HepG2 (cell line): ENCODE results near the gene NECTIN2. TPM values are rescaled to one million over a fixed set of nuclear protein-coding genes. Genes with fewer than 3 reads are reported as not detected.

Experiments used
- ATF7-NPFF ChIP-seq: sonication (generic); formaldehyde crosslinking; IDR thresholded peaks from 2 replicates; pipeline ENCODE4 v1.8.1; 2023; ENCODE audit warnings: mild to moderate bottlenecking, low read depth, missing genetic modification reagents, moderate library complexity
- CBFB ChIP-seq: sonication (generic); formaldehyde crosslinking; IDR thresholded peaks from 2 replicates; pipeline ENCODE4 v1.4.0; 2020; ENCODE audit warnings: missing genetic modification reagents
- E2F5 ChIP-seq: sonication (generic); formaldehyde crosslinking; conservative IDR thresholded peaks from 2 replicates; pipeline ENCODE4 v1.4.0; 2020; ENCODE audit warnings: missing genetic modification reagents
- EEA1 ChIP-seq: sonication (generic); formaldehyde crosslinking; IDR thresholded peaks from 2 replicates; pipeline ENCODE4 v1.5.1; 2020; ENCODE audit warnings: mild to moderate bottlenecking, missing genetic modification reagents, borderline replicate concordance
- FOSL1 ChIP-seq: sonication (generic); formaldehyde crosslinking; IDR thresholded peaks from 2 replicates; pipeline ENCODE4 v1.9.0; 2021; ENCODE audit warnings: missing genetic modification reagents, borderline replicate concordance
- HIC2 ChIP-seq: sonication (generic); formaldehyde crosslinking; IDR thresholded peaks from 2 replicates; pipeline ENCODE4 v1.9.0; 2022; ENCODE audit warnings: low read depth, missing genetic modification reagents
- HOXA5 ChIP-seq: sonication (generic); formaldehyde crosslinking; IDR thresholded peaks from 2 replicates; pipeline ENCODE4 v1.4.0; 2020; ENCODE audit warnings: missing genetic modification reagents
- IKZF5 ChIP-seq: IDR thresholded peaks from 2 replicates; pipeline ENCODE4 v1.6.1; 2018; ENCODE audit warnings: missing genetic modification reagents, mild to moderate bottlenecking, missing compliant biosample characterization
- NCOA1 ChIP-seq: sonication (generic); formaldehyde crosslinking; IDR thresholded peaks from 2 replicates; pipeline ENCODE4 v1.9.0; 2021; ENCODE audit warnings: missing genetic modification reagents
- NR2F2 ChIP-seq: IDR thresholded peaks from 2 replicates; pipeline ENCODE4 v1.6.1; 2012; ENCODE audit warnings: low read depth, inconsistent platforms, borderline replicate concordance
- POGZ ChIP-seq: sonication (generic); formaldehyde crosslinking; IDR thresholded peaks from 2 replicates; pipeline ENCODE4 v1.4.0; 2020; ENCODE audit warnings: mild to moderate bottlenecking, missing genetic modification reagents
- REPIN1 ChIP-seq: sonication (generic); formaldehyde crosslinking; IDR thresholded peaks from 2 replicates; pipeline ENCODE4 v1.8.0; 2022; ENCODE audit warnings: missing genetic modification reagents, low read depth, mild to moderate bottlenecking, borderline replicate concordance
- RFX5 ChIP-seq: IDR thresholded peaks from 2 replicates; pipeline ENCODE4 v1.6.1; 2011; ENCODE audit warnings: low read depth, low read length, improper control_type of control experiment
- SKI ChIP-seq: fragments of 450-650 bp; IDR thresholded peaks from one replicate; pipeline ENCODE4 v1.6.1; 2018; ENCODE audit warnings: mild to moderate bottlenecking; ENCODE audit not compliant: partially characterized antibody
- SPEN ChIP-seq: sonication (generic); formaldehyde crosslinking; IDR thresholded peaks from 2 replicates; pipeline ENCODE4 v1.5.1; 2020; ENCODE audit warnings: low read depth, mild to moderate bottlenecking, missing genetic modification reagents
- TOE1 ChIP-seq: sonication (generic); formaldehyde crosslinking; IDR thresholded peaks from 2 replicates; pipeline ENCODE4 v1.4.0; 2020; ENCODE audit warnings: mild to moderate bottlenecking, missing genetic modification reagents
- ZBTB42 ChIP-seq: sonication (generic); formaldehyde crosslinking; IDR thresholded peaks from 2 replicates; pipeline ENCODE4 v1.5.0; 2020; ENCODE audit warnings: mild to moderate bottlenecking, missing genetic modification reagents
- ZKSCAN8 ChIP-seq: IDR thresholded peaks from 2 replicates; pipeline ENCODE4 v1.6.1; 2016; ENCODE audit warnings: borderline replicate concordance, missing genetic modification reagents, missing compliant biosample characterization
- ZMYM4 ChIP-seq: sonication (generic); formaldehyde crosslinking; IDR thresholded peaks from 2 replicates; pipeline ENCODE4 v1.8.1; 2023; ENCODE audit warnings: mild to moderate bottlenecking, missing genetic modification reagents
- ZNF256 ChIP-seq: sonication (generic); formaldehyde crosslinking; conservative IDR thresholded peaks from 2 replicates; pipeline ENCODE4 v1.4.0; 2020; ENCODE audit warnings: missing genetic modification reagents
- ZNF546 ChIP-seq: sonication (generic); formaldehyde crosslinking; conservative IDR thresholded peaks from 2 replicates; pipeline ENCODE4 v1.8.1; 2023; ENCODE audit warnings: mild to moderate bottlenecking, missing genetic modification reagents
- ZNF609 ChIP-seq: sonication (generic); formaldehyde crosslinking; IDR thresholded peaks from 2 replicates; pipeline ENCODE4 v1.4.0; 2020; ENCODE audit warnings: mild to moderate bottlenecking, missing genetic modification reagents, borderline replicate concordance
- ZNF816 ChIP-seq: sonication (generic); formaldehyde crosslinking; IDR thresholded peaks from 2 replicates; pipeline ENCODE4 v1.8.0; 2022; ENCODE audit warnings: missing genetic modification reagents, mild to moderate bottlenecking, borderline replicate concordance
- polyA plus RNA-seq, 8 experiments: library from polyadenylated mRNA; depleted of rRNA in 3 of 8; stranded (reverse) in 7 of 8; unstranded in 1 of 8; fragments of >200 nt; fragmentation: Illumina TruSeq in 4 of 8; extraction: Trizol in 4 of 8; gene quantifications; 2 replicates each; pipeline versions ENCODE4 v1.2.1 to v1.2.3, GENCODE V29; 2011 to 2016; ENCODE audit warnings: low read depth in 4 of 8, missing spikeins in 1 of 8, mixed read lengths in 1 of 8; ENCODE audit not compliant: insufficient read depth in 1 of 8
- total RNA-seq, 5 experiments: library from RNA; depleted of rRNA; stranded (reverse); fragments of >200 nt; fragmentation: Illumina TruSeq; extraction: Trizol; gene quantifications; 2 replicates each; pipeline ENCODE4 v1.2.3, GENCODE V29; 2016; ENCODE audit warnings: low read depth in 1 of 5

The NECTIN2 gene
- total and polyA plus RNA-seq, 2 of the 13 experiments (the other 11 are each of a cell fraction or from before 2014, with no cell fraction given) = 75.4 to 114 TPM

GRCh38 chr19:44848812-44849447 lies 2.8 kb downstream of the NECTIN2 start (continued):
- no peak for TF ChIP-seq IKZF5 (CRISPR knock-in tag)
- no peak for TF ChIP-seq ZKSCAN8 (CRISPR knock-in tag)
- TF ChIP-seq E2F5 (CRISPR knock-in tag) = no peak
- TF ChIP-seq HIC2 (CRISPR knock-in tag) = no peak
- TF ChIP-seq HOXA5 (CRISPR knock-in tag) = no peak
- TF ChIP-seq SKI = no peak
- no peak for TF ChIP-seq ZMYM4 (CRISPR knock-in tag)
- no peak for TF ChIP-seq TOE1 (CRISPR knock-in tag)
- TF ChIP-seq NR2F2 = no peak
- TF ChIP-seq POGZ (CRISPR knock-in tag) = no peak
- 0 out of 2 replicates have a peak, but pooled peaks have one; percentile 33 for TF ChIP-seq SPEN (CRISPR knock-in tag)
- TF ChIP-seq RFX5 = no peak
- no peak for TF ChIP-seq ZNF546
- no peak for TF ChIP-seq ATF7-NPFF (CRISPR knock-in tag)
- no peak for TF ChIP-seq EEA1 (CRISPR knock-in tag)
- no peak for TF ChIP-seq NCOA1 (CRISPR knock-in tag)
- TF ChIP-seq ZNF256 (CRISPR knock-in tag) = no peak
- TF ChIP-seq FOSL1 (CRISPR knock-in tag) = no peak
- TF ChIP-seq ZBTB42 (CRISPR knock-in tag) = no peak
- no peak for TF ChIP-seq CBFB (CRISPR knock-in tag)
- no peak for TF ChIP-seq ZNF816
- no peak for TF ChIP-seq REPIN1 (CRISPR knock-in tag)
- no peak for TF ChIP-seq ZNF609 (CRISPR knock-in tag)
